Ovary (tissue), 9 donors: ENCODE data around the gene FBLN2. TPM values are rescaled to one million over a fixed set of nuclear protein-coding genes. Genes with fewer than 3 reads are reported as not detected.

Experiments
- DNase-seq, 5 donors: peaks; one replicate each; pipeline ENCODE4 v3.0.0-alpha.2; 2019 to 2020
- H3K27ac ChIP-seq, 2 donors: fragments of 200-600 bp; one replicate each; pipeline versions ENCODE4 v1.5.1 to v1.8.0; 2019 to 2022
- H3K27me3 ChIP-seq: fragments of 200-600 bp; one replicate; pipeline ENCODE4 v1.8.0; 2022
- H3K36me3 ChIP-seq: fragments of 200-600 bp; sonication (generic); one replicate; pipeline ENCODE4 v1.5.1; 2019
- H3K4me1 ChIP-seq: one replicate; pipeline ENCODE4 v1.8.1; 2013; ENCODE audit warnings: mild to moderate bottlenecking, moderate library complexity; ENCODE audit not compliant: insufficient read depth
- H3K4me3 ChIP-seq: fragments of 200-600 bp; sonication (generic); one replicate; pipeline ENCODE4 v1.5.1; 2017
- H3K9me3 ChIP-seq, 2 donors: fragments of 200-600 bp in 1 of 2; sonication (generic) in 1 of 2; one replicate each; pipeline versions ENCODE4 v1.5.1 to v1.8.1; 2013 to 2019; ENCODE audit warnings: mild to moderate bottlenecking in 1 of 2, moderate library complexity in 1 of 2
- EP300 ChIP-seq: sonication (generic); formaldehyde crosslinking; IDR thresholded peaks from one replicate; pipeline ENCODE4 v1.6.1; 2017; ENCODE audit warnings: antibody characterized with exemption
- POLR2A ChIP-seq: fragments of 450-650 bp; IDR thresholded peaks from one replicate; pipeline ENCODE4 v1.6.1; 2017; ENCODE audit warnings: antibody characterized with exemption, mild to moderate bottlenecking, moderate library complexity
- WGBS, 3 donors: extraction: QIAGEN DNeasy Blood & Tissue Kit in 1 of 3; methylation state at CpG; one replicate each; pipeline versions ENCODE4 v1.1.5 to v1.1.7; 2013 to 2017; 5-methylcytosine and 5-hydroxymethylcytosine counted together
- intact Hi-C, 4 donors: fragments of 100-400 bp; cut with DNase I; formaldehyde crosslinking; loops; one replicate each; pipeline versions ENCODE4 v1.11.0 to v1.15.1; 2022 to 2023
- polyA plus RNA-seq, 2 donors: library from polyadenylated mRNA; stranded (reverse); fragments of 200-250 nt in 1 of 2; fragments of 350-450 nt in 1 of 2; fragmentation: Illumina TruSeq in 1 of 2; extraction: RNeasy Lipid Tissue Mini Kit (QIAGEN cat#74804) in 1 of 2; gene quantifications; one replicate each; pipeline ENCODE4 v1.2.3, GENCODE V29; 2013 to 2014
- total RNA-seq, 7 donors: library from RNA; depleted of rRNA in 2 of 7; stranded (reverse); fragments of >200 nt in 2 of 7; fragmentation: NEBNext Ultra II Directional in 3 of 7; extraction: Animal tissue kit (Norgen Biotek cat#: 25700) in 3 of 7; gene quantifications; one replicate each; pipeline versions ENCODE4 v1.1.0 to v1.2.4, GENCODE V29; 2016 to 2023
- TF ChIP-seq, protein P1 (sequence below), 3 donors: fragments of 450-650 bp in 2 of 3; fragments of 200-600 bp in 1 of 3; IDR thresholded peaks; one replicate each; pipeline versions ENCODE4 v1.5.1 to v1.8.0; 2016 to 2022; ENCODE audit warnings: antibody characterized with exemption in 3 of 3, mild to moderate bottlenecking in 1 of 3
- donor health status: DM: no; HTN: no; CAD: no; lungs with moderate emphysema.
- donor health status: DM: no; HTN: no; CAD: no.
- donor health status: Bipolar disorder and iron deficiency.
- donor health status: DM: yes; HTN: yes; CAD: no.
- donor health status: DM: no; HTN: no; CAD: no.
- donor health status: DM: yes; HTN: yes; CAD: no.

The FBLN2 gene
- total and polyA plus RNA-seq, 9 donors, result 4.0 to 18.2 (median 8.1) TPM

DNA sequence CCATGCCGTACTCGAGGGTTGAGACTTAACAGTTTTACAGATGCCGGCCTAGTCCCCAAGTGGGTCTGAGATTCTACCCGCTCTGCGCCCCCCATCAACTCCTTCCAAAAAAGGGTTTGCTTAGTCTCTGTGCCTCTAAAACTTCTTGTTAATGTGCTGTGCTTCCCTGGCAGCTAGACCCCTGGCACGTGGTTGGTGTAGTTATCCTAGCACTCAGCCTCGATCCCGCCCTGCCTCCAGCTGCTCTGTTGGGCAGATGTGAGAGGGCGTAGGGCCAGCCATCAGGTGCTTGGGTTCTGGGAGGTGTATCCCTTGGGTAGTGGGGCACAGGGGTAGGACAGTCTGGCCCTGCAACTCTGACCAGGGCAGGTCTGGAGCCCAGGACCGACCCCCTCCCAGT is 79.5 kb downstream of the FBLN2 start:
- TF ChIP-seq EP300, result no peak
- TF ChIP-seq, protein P1, sequence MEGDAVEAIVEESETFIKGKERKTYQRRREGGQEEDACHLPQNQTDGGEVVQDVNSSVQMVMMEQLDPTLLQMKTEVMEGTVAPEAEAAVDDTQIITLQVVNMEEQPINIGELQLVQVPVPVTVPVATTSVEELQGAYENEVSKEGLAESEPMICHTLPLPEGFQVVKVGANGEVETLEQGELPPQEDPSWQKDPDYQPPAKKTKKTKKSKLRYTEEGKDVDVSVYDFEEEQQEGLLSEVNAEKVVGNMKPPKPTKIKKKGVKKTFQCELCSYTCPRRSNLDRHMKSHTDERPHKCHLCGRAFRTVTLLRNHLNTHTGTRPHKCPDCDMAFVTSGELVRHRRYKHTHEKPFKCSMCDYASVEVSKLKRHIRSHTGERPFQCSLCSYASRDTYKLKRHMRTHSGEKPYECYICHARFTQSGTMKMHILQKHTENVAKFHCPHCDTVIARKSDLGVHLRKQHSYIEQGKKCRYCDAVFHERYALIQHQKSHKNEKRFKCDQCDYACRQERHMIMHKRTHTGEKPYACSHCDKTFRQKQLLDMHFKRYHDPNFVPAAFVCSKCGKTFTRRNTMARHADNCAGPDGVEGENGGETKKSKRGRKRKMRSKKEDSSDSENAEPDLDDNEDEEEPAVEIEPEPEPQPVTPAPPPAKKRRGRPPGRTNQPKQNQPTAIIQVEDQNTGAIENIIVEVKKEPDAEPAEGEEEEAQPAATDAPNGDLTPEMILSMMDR (IDR thresholded peaks at IDR 0.05), result no peak
- Histone ChIP-seq H3K9me3 (no peaks in the 10 kb centered on the region), H3K27me3 (no peaks in the 10 kb centered on the region), H3K27ac (no peak overlapping the region), H3K4me1 (no peaks in the 10 kb centered on the region), H3K36me3 (no peaks in the 10 kb centered on the region), H3K4me3 (no peak overlapping the region)
- intact Hi-C loops, result loop anchor here in 1 of 4 donors (5.0 kb wide), 1 partner anchor 121 kb away; no protein-coding TSS in a partner anchor
- no peak for DNase-seq
- 88 to 93% (median 89%) methylated on average over 10 of the region's 10 CpGs for WGBS, 3 donors

DNA sequence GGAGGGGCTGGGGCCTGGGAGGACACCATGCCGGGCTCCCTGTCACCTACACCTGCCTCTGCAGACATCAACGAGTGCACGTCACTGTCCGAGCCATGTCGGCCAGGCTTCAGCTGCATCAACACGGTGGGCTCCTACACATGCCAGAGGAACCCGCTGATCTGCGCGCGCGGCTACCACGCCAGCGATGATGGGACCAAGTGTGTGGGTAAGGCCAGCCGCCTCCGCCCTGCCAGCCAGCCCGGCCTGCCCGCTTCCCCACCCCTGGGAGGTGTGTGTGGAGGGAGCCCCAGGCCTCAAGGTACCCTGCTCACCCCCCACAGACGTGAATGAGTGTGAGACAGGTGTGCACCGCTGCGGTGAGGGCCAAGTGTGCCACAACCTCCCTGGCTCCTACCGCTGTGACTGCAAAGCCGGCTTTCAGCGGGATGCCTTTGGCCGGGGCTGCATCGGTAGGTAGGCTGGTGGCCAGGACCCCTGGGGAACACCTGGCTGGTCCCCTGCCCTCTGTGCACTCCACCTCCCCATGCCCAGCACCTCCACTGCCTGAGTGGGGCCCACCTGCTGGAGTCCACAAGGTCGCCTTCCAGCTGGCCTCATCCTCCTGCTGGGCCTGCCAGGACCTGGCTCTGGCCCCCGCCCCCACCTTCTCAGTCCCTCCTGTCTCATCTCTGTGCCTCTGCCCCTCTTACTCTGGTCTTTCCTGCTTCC is 80.1 kb downstream of the FBLN2 start:
- no peak overlapping the region for H3K4me3 ChIP-seq
- no peak overlapping the region for H3K27ac ChIP-seq
- H3K4me1 ChIP-seq, result no peaks in the 10 kb centered on the region
- no peaks in the 10 kb centered on the region for H3K36me3 ChIP-seq
- no peaks in the 10 kb centered on the region for H3K27me3 ChIP-seq
- DNase-seq, result no peak
- no peaks in the 10 kb centered on the region for H3K9me3 ChIP-seq
- WGBS, 3 donors, result 92 to 95% (median 93%) methylated on average over 27 of the region's 27 CpGs
- intact Hi-C loops, result loop anchor here in 1 of 4 donors (5.0 kb wide), 1 partner anchor 122 kb away; no protein-coding TSS in a partner anchor
- no peak for TF ChIP-seq POLR2A

GRCh38 chr3:13629644-13630043 is 80.7 kb downstream of the FBLN2 start:
- no peaks in the 10 kb centered on the region for H3K4me1 ChIP-seq
- no peaks in the 10 kb centered on the region for H3K27me3 ChIP-seq
- H3K9me3 ChIP-seq, result no peaks in the 10 kb centered on the region
- intact Hi-C loops, result loop anchor here in 1 of 4 donors (5.0 kb wide), 1 partner anchor 122 kb away; no protein-coding TSS in a partner anchor
- no peak overlapping the region for H3K27ac ChIP-seq
- no peaks in the 10 kb centered on the region for H3K36me3 ChIP-seq
- no peak for DNase-seq
- TF ChIP-seq EP300, result no peak
- no peak for TF ChIP-seq POLR2A
- TF ChIP-seq, protein P1 (IDR thresholded peaks at IDR 0.05), result no peak
- no peak overlapping the region for H3K4me3 ChIP-seq
- 90 to 92% (median 91%) methylated on average over 16 of the region's 16 CpGs for WGBS, 3 donors

DNA sequence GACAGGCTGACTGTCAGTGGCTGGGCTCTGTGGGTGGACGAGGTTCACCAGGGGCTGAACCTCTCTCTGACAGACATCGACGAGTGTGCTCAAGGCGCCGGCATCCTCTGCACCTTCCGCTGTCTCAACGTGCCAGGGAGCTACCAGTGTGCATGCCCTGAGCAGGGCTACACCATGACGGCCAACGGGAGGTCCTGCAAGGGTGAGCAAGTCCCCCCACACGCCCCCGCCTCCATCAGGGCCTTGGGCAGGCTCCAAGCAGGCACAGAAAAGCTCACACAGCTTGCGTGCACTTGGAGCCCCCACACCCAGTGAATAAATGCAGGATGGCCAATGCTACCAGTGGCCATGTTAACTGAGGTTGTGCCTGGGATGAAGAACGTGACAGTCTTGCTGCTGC is 82.3 kb downstream of the FBLN2 start:
- 69 to 76% (median 73%) methylated on average over 13 of the region's 13 CpGs for WGBS, 3 donors
- no peaks in the 10 kb centered on the region for H3K9me3 ChIP-seq
- DNase-seq, result no peak
- H3K4me1 ChIP-seq, result no peaks in the 10 kb centered on the region
- intact Hi-C loops, result no loop called here
- no peak overlapping the region for H3K27ac ChIP-seq
- H3K27me3 ChIP-seq, result no peaks in the 10 kb centered on the region
- no peak for TF ChIP-seq POLR2A
- TF ChIP-seq EP300, result no peak
- TF ChIP-seq, protein P1 (IDR thresholded peaks at IDR 0.05), result no peak
- H3K36me3 ChIP-seq, result no peaks in the 10 kb centered on the region
- no peak overlapping the region for H3K4me3 ChIP-seq

- intact Hi-C loops, result no loop called here
- H3K27me3 ChIP-seq, result no peaks in the 10 kb centered on the region
- TF ChIP-seq EP300 (no peak), POLR2A (no peak)
- TF ChIP-seq, protein P1 (IDR thresholded peaks at IDR 0.05), result no peak
- H3K27ac ChIP-seq, result no peak overlapping the region
- no peaks in the 10 kb centered on the region for H3K36me3 ChIP-seq
- no peak overlapping the region for H3K4me3 ChIP-seq
- H3K4me1 ChIP-seq, result no peaks in the 10 kb centered on the region
- DNase-seq, result no peak
- H3K9me3 ChIP-seq, result no peaks in the 10 kb centered on the region
- 92 to 96% (median 94%) methylated on average over 13 of the region's 13 CpGs for WGBS, 3 donors
Observed at GRCh38 chr3:13633176-13633575, 84.3 kb downstream of the FBLN2 start.
